8988T (cell line): ENCODE results near the gene HRC.

Experiments
- DNase-seq: peaks from one replicate; pipeline ENCODE4 v3.0.0; 2011

HRC gene

GRCh38 chr19:49111218-49111998 is 43.8 kb downstream of the HRC start:
- DNase-seq: no peak

- no peak for DNase-seq
Observed at GRCh38 chr19:49110567-49110966, 44.6 kb downstream of the HRC start.

- no peak for DNase-seq
Observed at GRCh38 chr19:49109569-49110233, 45.5 kb downstream of the HRC start.

GRCh38 chr19:49109051-49109450 is 46.1 kb downstream of the HRC start:
- no peak for DNase-seq

- DNase-seq: no peak
Observed at GRCh38 chr19:49107625-49108459, 47.4 kb downstream of the HRC start.

GRCh38 chr19:49106648-49107135 is 48.5 kb downstream of the HRC start:
- DNase-seq: no peak

- no peak for DNase-seq
Observed at GRCh38 chr19:49104229-49104864, 50.8 kb downstream of the HRC start.

GRCh38 chr19:49103331-49104085 is 51.7 kb downstream of the HRC start:
- no peak for DNase-seq

GRCh38 chr19:49102303-49102702 is 52.9 kb downstream of the HRC start:
- DNase-seq: no peak
